ENCODE results near the gene HMGA1. TPM values are rescaled to one million over a fixed set of nuclear protein-coding genes. Genes with fewer than 3 reads are reported as not detected.

The HMGA1 gene
- total RNA-seq, 4 donors from 2014 or later = 8.1 to 24.5 (median 18.1) TPM

DNA sequence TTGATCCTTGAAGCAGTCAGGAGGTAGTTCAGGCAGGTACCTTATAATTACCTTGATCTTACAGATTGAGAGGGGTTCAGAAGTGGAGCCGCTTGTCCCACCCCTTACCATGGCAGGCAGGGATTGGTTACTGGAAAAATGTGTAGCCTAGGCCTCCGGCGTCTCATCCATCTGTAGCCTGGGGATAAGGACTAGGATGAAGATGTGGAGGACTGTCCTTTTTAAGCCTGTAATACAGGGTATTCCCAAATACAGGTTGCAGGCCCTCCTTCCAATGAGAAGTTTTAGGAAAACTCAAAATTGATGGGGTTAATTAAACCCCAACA is 2.8 kb downstream of the HMGA1 start:
- H3K4me3 ChIP-seq = no peak overlapping the region
- ATAC-seq = no peak
- TF ChIP-seq EP300 (IDR thresholded peaks at IDR 0.05) (no peak), POLR2AphosphoS5 (IDR thresholded peaks at IDR 0.05) (no peak), POLR2A (IDR thresholded peaks at IDR 0.05) (no peak)
- TF ChIP-seq, protein P1, sequence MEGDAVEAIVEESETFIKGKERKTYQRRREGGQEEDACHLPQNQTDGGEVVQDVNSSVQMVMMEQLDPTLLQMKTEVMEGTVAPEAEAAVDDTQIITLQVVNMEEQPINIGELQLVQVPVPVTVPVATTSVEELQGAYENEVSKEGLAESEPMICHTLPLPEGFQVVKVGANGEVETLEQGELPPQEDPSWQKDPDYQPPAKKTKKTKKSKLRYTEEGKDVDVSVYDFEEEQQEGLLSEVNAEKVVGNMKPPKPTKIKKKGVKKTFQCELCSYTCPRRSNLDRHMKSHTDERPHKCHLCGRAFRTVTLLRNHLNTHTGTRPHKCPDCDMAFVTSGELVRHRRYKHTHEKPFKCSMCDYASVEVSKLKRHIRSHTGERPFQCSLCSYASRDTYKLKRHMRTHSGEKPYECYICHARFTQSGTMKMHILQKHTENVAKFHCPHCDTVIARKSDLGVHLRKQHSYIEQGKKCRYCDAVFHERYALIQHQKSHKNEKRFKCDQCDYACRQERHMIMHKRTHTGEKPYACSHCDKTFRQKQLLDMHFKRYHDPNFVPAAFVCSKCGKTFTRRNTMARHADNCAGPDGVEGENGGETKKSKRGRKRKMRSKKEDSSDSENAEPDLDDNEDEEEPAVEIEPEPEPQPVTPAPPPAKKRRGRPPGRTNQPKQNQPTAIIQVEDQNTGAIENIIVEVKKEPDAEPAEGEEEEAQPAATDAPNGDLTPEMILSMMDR (IDR thresholded peaks at IDR 0.05) = no peak
- no peak overlapping the region for H3K27ac ChIP-seq
- 67 to 70% methylated on average over 2 of the region's 3 CpGs for WGBS, 2 donors (ENCODE audit: low coverage in 1 of 2)
- H3K9me3 ChIP-seq = no peaks in the 10 kb centered on the region
- peaks cover 3 to 44% (median 13%) of the 10 kb centered on the region in 3 donors for H3K4me1 ChIP-seq
- no peaks in the 10 kb centered on the region for H3K27me3 ChIP-seq
- peaks cover 0 to 33% of the 10 kb centered on the region in 2 donors for H3K36me3 ChIP-seq

- peaks cover 0 to 33% of the 10 kb centered on the region in 2 donors for H3K36me3 ChIP-seq
- ATAC-seq = no peak
- peaks cover 3 to 49% (median 16%) of the 10 kb centered on the region in 3 donors for H3K4me1 ChIP-seq
- no peaks in the 10 kb centered on the region for H3K9me3 ChIP-seq
- H3K27ac ChIP-seq = no peak overlapping the region
- no peaks in the 10 kb centered on the region for H3K27me3 ChIP-seq
- 66 to 100% methylated on average over 1 to 2 of the region's 2 CpGs for WGBS, 2 donors (ENCODE audit: low coverage in 1 of 2)
- no peak overlapping the region for H3K4me3 ChIP-seq
- TF ChIP-seq POLR2A (IDR thresholded peaks at IDR 0.05) (no peak), EP300 (IDR thresholded peaks at IDR 0.05) (no peak), POLR2AphosphoS5 (IDR thresholded peaks at IDR 0.05) (no peak)
- TF ChIP-seq, protein P1 (IDR thresholded peaks at IDR 0.05) = no peak
These were observed 3.2 kb downstream of the HMGA1 start for GRCh38 chr6:34239893-34240292.

DNA sequence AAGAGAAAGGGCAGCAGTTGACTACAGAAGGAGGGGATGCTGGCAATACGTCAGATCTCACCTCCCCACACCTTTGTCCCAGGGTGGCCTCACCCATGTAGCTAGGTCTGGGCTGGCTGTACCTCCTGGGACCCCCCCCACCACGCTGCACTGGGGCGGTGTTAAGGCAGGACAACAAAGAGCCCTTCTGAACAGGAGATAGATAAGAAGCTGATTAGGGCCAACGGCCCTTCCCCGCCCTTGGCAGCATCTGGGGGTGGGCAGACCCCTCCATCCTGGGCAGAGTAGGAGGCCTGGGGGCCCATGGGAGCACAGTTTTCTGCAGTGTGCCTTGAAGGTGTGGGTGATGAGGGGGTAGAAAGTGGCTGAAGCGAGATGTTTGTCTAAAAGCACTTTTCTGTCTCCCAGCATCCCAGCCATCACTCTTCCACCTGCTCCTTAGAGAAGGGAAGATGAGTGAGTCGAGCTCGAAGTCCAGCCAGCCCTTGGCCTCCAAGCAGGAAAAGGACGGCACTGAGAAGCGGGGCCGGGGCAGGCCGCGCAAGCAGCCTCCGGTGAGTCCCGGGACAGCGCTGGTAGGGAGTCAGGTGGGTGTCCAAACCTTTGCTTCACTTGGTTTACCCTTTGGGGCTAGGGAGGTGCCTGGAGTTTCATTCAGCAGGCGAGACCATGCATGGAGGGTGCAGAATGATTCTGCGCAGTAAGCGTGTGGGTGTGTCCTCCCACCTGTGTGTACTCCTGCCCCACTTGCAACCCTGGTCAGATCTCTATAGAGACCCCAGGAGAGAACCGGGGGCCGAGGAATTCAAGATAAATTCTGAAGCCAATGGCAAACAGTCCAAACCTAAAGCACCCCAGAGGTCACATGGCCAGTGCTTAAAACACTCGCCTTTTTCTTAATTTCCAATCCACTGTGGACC is 3.9 kb downstream of the HMGA1 start:
- TF ChIP-seq, protein P1 (IDR thresholded peaks at IDR 0.05) = no peak
- TF ChIP-seq EP300 (IDR thresholded peaks at IDR 0.05) (no peak), POLR2A (IDR thresholded peaks at IDR 0.05) (no peak), POLR2AphosphoS5 (IDR thresholded peaks at IDR 0.05) (no peak)
- Histone ChIP-seq H3K27ac (no peak overlapping the region), H3K4me3 (no peak overlapping the region), H3K4me1 (peaks cover 3 to 45% (median 16%) of the 10 kb centered on the region in 3 donors), H3K27me3 (no peaks in the 10 kb centered on the region), H3K9me3 (no peaks in the 10 kb centered on the region), H3K36me3 (peaks cover 0 to 33% of the 10 kb centered on the region in 2 donors)
- ATAC-seq = no peak
- WGBS, 2 donors (ENCODE audit: low coverage in 1 of 2) = 90 to 100% methylated on average over 1 to 12 of the region's 22 CpGs

- H3K36me3 ChIP-seq = peaks cover 0 to 33% of the 10 kb centered on the region in 2 donors
- peaks cover 3 to 35% (median 16%) of the 10 kb centered on the region in 3 donors for H3K4me1 ChIP-seq
- no peaks in the 10 kb centered on the region for H3K27me3 ChIP-seq
- WGBS, 2 donors (ENCODE audit: low coverage in 1 of 2) = 81 to 88% methylated on average over 5 to 8 of the region's 13 CpGs
- no peak overlapping the region for H3K4me3 ChIP-seq
- TF ChIP-seq POLR2AphosphoS5 (IDR thresholded peaks at IDR 0.05) (no peak), POLR2A (IDR thresholded peaks at IDR 0.05) (no peak), EP300 (IDR thresholded peaks at IDR 0.05) (no peak)
- TF ChIP-seq, protein P1 (IDR thresholded peaks at IDR 0.05) = no peak
- H3K9me3 ChIP-seq = no peaks in the 10 kb centered on the region
- no peak overlapping the region for H3K27ac ChIP-seq
- ATAC-seq = no peak
These were observed 4.9 kb downstream of the HMGA1 start for GRCh38 chr6:34241351-34242215.
